Endothelial cell of umbilical vein (primary cell): ENCODE results near the gene SYT7. TPM values are rescaled to one million over a fixed set of nuclear protein-coding genes. Genes with fewer than 3 reads are reported as not detected.

Source experiments
- BruUV-seq: library from RNA; stranded (reverse); fragments of 400-500 nt; replicated peaks from 2 replicates; lab custom pipeline; 2021; lab: Mats Ljungman, UMichigan
- CTCF ChIA-PET: fragments of 300-600, 350-600 bp; sonication (Branson Sonifier 250); formaldehyde crosslinking; loops from one replicate; lab custom pipeline; 2021; ENCODE audit warnings: antibody characterized with exemption, inconsistent platforms; lab: Charles Lee
- POLR2A ChIA-PET: fragments of 300-600, 350-600 bp; sonication (Branson Sonifier 250); formaldehyde crosslinking; loops from one replicate; lab custom pipeline; 2021; ENCODE audit warnings: antibody characterized with exemption, inconsistent platforms; lab: Charles Lee
- DNase-seq: peaks from one replicate; pipeline ENCODE4 v3.0.0-alpha.2; 2011; ENCODE audit warnings: low read depth, low spot score
- FAIRE-seq: peaks from 2 replicates; lab custom pipeline; 2011; peaks lifted over from hg19 to GRCh38; lab: Jason Lieb, UNC
- H2AFZ ChIP-seq: 2 replicates; pipeline ENCODE4 v1.6.0; 2012; ENCODE audit warnings: low read depth, low read length, control low read depth, inconsistent platforms
- H3K27ac ChIP-seq: 2 replicates; pipeline ENCODE4 v1.5.1; 2011; ENCODE audit warnings: low read depth, mild to moderate bottlenecking, control low read depth, low read length, moderate library complexity; ENCODE audit not compliant: insufficient read depth
- H3K27me3 ChIP-seq, 2 experiments: 2 replicates each; pipeline versions ENCODE4 v1.6.0 to v1.6.1; 2011; ENCODE audit warnings: low read length in 2 of 2, mixed read lengths in 1 of 2; ENCODE audit not compliant: control insufficient read depth in 2 of 2, insufficient read depth in 2 of 2
- H3K36me3 ChIP-seq, 2 experiments: 2 replicates in 1 of 2; 3 replicates in 1 of 2; pipeline ENCODE4 v1.5.1; 2011; ENCODE audit warnings: low read length in 2 of 2, mild to moderate bottlenecking in 1 of 2, moderate library complexity in 1 of 2; ENCODE audit not compliant: control insufficient read depth in 2 of 2, insufficient read depth in 2 of 2; ENCODE audit errors: extremely low read depth in 1 of 2
- H3K4me1 ChIP-seq: 3 replicates; pipeline ENCODE4 v1.5.1; 2011; ENCODE audit warnings: mild to moderate bottlenecking, low read length; ENCODE audit not compliant: control insufficient read depth, insufficient read depth; ENCODE audit errors: extremely low read depth
- H3K4me2 ChIP-seq: 2 replicates; pipeline ENCODE4 v1.6.1; 2011; ENCODE audit warnings: low read length, control low read depth, mixed read lengths; ENCODE audit not compliant: insufficient read depth
- H3K4me3 ChIP-seq, 3 experiments: fragments of 200-600 bp in 1 of 3; sonication (generic), shearing (Covaris generic) in 1 of 3; replicated peaks in 1 of 3; 2 replicates each; pipeline ENCODE4 v1.5.1; 2011 to 2016; ENCODE audit warnings: control low read depth in 3 of 3, low read length in 3 of 3, mild to moderate bottlenecking in 2 of 3, inconsistent platforms in 1 of 3, low read depth in 1 of 3, moderate library complexity in 1 of 3; ENCODE audit not compliant: insufficient read depth in 1 of 3
- H3K79me2 ChIP-seq: 2 replicates; pipeline ENCODE4 v1.6.0; 2012; ENCODE audit warnings: low read length, inconsistent platforms; ENCODE audit not compliant: control insufficient read depth, insufficient read depth
- H3K9ac ChIP-seq: replicated peaks from 2 replicates; pipeline ENCODE3; 2011; ENCODE audit warnings: low read length, control low read depth; ENCODE audit not compliant: insufficient read depth; ENCODE audit errors: extremely low read depth
- H3K9me1 ChIP-seq: replicated peaks from 3 replicates; pipeline ENCODE4 v1.6.0; 2011; ENCODE audit warnings: mild to moderate bottlenecking, low read length; ENCODE audit not compliant: control insufficient read depth, insufficient read depth; ENCODE audit errors: extremely low read depth
- H3K9me3 ChIP-seq: replicated peaks from 2 replicates; pipeline ENCODE4 v1.5.1; 2012; ENCODE audit warnings: low read length, inconsistent platforms; ENCODE audit not compliant: control insufficient read depth, insufficient read depth
- H4K20me1 ChIP-seq: replicated peaks from 2 replicates; pipeline ENCODE3; 2011; ENCODE audit warnings: mild to moderate bottlenecking, low read length; ENCODE audit not compliant: control insufficient read depth, insufficient read depth; ENCODE audit errors: extremely low read depth
- EZH2 ChIP-seq: IDR thresholded peaks from 2 replicates; pipeline ENCODE4 v1.6.1; 2012; ENCODE audit warnings: borderline replicate concordance, low read depth, mild to moderate bottlenecking, moderate library complexity, low read length, inconsistent platforms; ENCODE audit not compliant: severe bottlenecking
- FOS ChIP-seq: IDR thresholded peaks from 2 replicates; pipeline ENCODE4 v1.6.1; 2011; ENCODE audit warnings: mild to moderate bottlenecking, low read length, moderate library complexity, borderline replicate concordance; ENCODE audit not compliant: insufficient read depth
- GATA2 ChIP-seq: IDR thresholded peaks from 2 replicates; pipeline ENCODE4 v1.7.0; 2011; ENCODE audit warnings: low read depth, mild to moderate bottlenecking, moderate library complexity, mixed read lengths, low read length; ENCODE audit not compliant: insufficient read length, insufficient read depth
- JUN ChIP-seq: IDR thresholded peaks from 2 replicates; pipeline ENCODE4 v1.6.1; 2011; ENCODE audit warnings: borderline replicate concordance, low read depth; ENCODE audit not compliant: insufficient read length, insufficient read depth
- MAX ChIP-seq: IDR thresholded peaks from 2 replicates; pipeline ENCODE4 v1.6.1; 2011; ENCODE audit not compliant: insufficient read depth, insufficient read length
- MYC ChIP-seq: IDR thresholded peaks from one replicate; pipeline ENCODE4 v1.6.1; 2011; ENCODE audit warnings: mild to moderate bottlenecking, low read depth, low read length
- POLR2A ChIP-seq: IDR thresholded peaks from 2 replicates; pipeline ENCODE4 v1.6.1; 2012; ENCODE audit warnings: low read depth, mild to moderate bottlenecking, control low read depth, low read length
- POLR2AphosphoS5 ChIP-seq: IDR thresholded peaks from 2 replicates; pipeline ENCODE4 v1.6.1; 2012; ENCODE audit warnings: low read depth, mild to moderate bottlenecking, control low read depth, low read length, moderate library complexity; ENCODE audit not compliant: insufficient read depth
- dilution Hi-C: fragments of 300-500 bp; cut with MboI; formaldehyde crosslinking; loops from one replicate; pipeline ENCODE4 v1.15.0; 2019; ENCODE audit warnings: low sequenced_read_pairs; ENCODE audit not compliant: extremely low pct_ligation_motif_present
- intact Hi-C: fragments of 100-400 bp; cut with micrococcal nuclease; formaldehyde crosslinking; loops from one replicate; pipeline ENCODE4 v1.10.0; 2022
- polyA plus RNA-seq, 4 experiments: library from polyadenylated mRNA; depleted of rRNA in 3 of 4; stranded (reverse) in 3 of 4; unstranded in 1 of 4; fragments of >200 nt; gene quantifications; 2 replicates each; pipeline versions ENCODE4 v1.2.1 to v1.2.3, GENCODE V29; 2011 to 2012; ENCODE audit warnings: missing spikeins in 1 of 4
- total RNA-seq: library from RNA; stranded (reverse); gene quantifications from 2 replicates; pipeline ENCODE4 v1.2.3, GENCODE V29; 2021
- TF ChIP-seq, protein P1 (sequence below), 2 donors: IDR thresholded peaks; 1 replicate in 1 of 2; 2 replicates in 1 of 2; pipeline ENCODE4 v1.5.1; 2011; ENCODE audit warnings: low read length in 2 of 2, mild to moderate bottlenecking in 2 of 2, moderate library complexity in 2 of 2, control low read depth in 1 of 2, inconsistent platforms in 1 of 2, low read depth in 1 of 2; ENCODE audit not compliant: insufficient read depth in 1 of 2; ENCODE audit errors: extremely low read depth in 1 of 2

The SYT7 gene
- total and polyA plus RNA-seq, 2 donors (not counting 3 experiments of a cell fraction or from before 2014, with no cell fraction given), result 0.08 to 0.55 TPM

DNA sequence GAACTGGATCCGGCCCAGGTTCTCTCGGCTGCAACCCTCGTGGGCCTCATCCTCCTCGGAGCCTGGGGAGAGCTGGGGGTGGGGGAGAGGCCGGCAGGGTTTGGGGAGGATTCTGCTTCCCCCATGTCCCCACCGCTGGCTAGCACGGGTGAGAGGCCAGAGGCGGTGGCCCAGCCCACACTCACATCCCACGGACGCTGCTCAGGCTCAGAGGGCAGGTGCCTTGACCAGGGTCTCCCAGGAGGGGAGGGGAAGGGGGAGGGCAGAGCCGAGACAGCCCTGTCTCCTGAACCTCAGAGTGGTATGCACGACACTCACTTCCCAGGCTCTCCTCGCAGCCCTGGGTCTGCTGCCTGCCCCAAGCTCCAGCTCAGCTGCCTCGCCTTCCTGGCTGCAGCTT is 52.8 kb downstream of the SYT7 start:
- no peak for DNase-seq
- TF ChIP-seq POLR2AphosphoS5, result no peak
- TF ChIP-seq MAX, result no peak
- no peak for TF ChIP-seq FOS
- TF ChIP-seq, protein P1, sequence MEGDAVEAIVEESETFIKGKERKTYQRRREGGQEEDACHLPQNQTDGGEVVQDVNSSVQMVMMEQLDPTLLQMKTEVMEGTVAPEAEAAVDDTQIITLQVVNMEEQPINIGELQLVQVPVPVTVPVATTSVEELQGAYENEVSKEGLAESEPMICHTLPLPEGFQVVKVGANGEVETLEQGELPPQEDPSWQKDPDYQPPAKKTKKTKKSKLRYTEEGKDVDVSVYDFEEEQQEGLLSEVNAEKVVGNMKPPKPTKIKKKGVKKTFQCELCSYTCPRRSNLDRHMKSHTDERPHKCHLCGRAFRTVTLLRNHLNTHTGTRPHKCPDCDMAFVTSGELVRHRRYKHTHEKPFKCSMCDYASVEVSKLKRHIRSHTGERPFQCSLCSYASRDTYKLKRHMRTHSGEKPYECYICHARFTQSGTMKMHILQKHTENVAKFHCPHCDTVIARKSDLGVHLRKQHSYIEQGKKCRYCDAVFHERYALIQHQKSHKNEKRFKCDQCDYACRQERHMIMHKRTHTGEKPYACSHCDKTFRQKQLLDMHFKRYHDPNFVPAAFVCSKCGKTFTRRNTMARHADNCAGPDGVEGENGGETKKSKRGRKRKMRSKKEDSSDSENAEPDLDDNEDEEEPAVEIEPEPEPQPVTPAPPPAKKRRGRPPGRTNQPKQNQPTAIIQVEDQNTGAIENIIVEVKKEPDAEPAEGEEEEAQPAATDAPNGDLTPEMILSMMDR (IDR thresholded peaks at IDR 0.05; ENCODE audit: extremely low read depth in 1 of 2, insufficient read depth in 1 of 2, low read depth in 1 of 2, low read length in 2 of 2), result no peak
- TF ChIP-seq POLR2A, result no peak
- TF ChIP-seq MYC, result no peak
- no peak for TF ChIP-seq EZH2
- TF ChIP-seq GATA2, result no peak
- no peak for TF ChIP-seq JUN
- FAIRE-seq, result no peak
- H3K9me1 ChIP-seq, result no peaks in the 10 kb centered on the region
- no peaks in the 10 kb centered on the region for H3K9me3 ChIP-seq
- BruUV-seq, result no TSS peak
- no peaks in the 10 kb centered on the region for H3K36me3 ChIP-seq
- intact Hi-C loops (no loop called here), dilution Hi-C loops (no loop called here)
- ChIA-PET POLR2A (no interaction called here), CTCF (interaction anchor here (3.5 kb wide), 1 partner anchor 11 kb away, joined by 53 read pairs; no protein-coding TSS in a partner anchor)
- H2AFZ ChIP-seq, result no peak overlapping the region
- no peak overlapping the region for H3K27ac ChIP-seq
- H3K4me2 ChIP-seq, result no peak overlapping the region
- H3K4me3 ChIP-seq, result no peak overlapping the region
- no peaks in the 10 kb centered on the region for H4K20me1 ChIP-seq
- no peaks in the 10 kb centered on the region for H3K79me2 ChIP-seq
- H3K9ac ChIP-seq, result no peak overlapping the region
- H3K27me3 ChIP-seq, result no peaks in the 10 kb centered on the region
- H3K4me1 ChIP-seq, result no peaks in the 10 kb centered on the region
